Measurements from ENCODE around the gene PRTG. TPM values are rescaled to one million over a fixed set of nuclear protein-coding genes. Genes with fewer than 3 reads are reported as not detected.

Gene PRTG
- total and polyA plus RNA-seq, 10 of the 15 experiments (the other 5 are each of a cell fraction or from before 2014, with no cell fraction given): under 0.01 to 0.25 TPM; not detected in 8

- in situ Hi-C loops (cut with MboI) (loop anchor here (5.0 to 25.0 kb wide), 2 partner anchors 144 to 784 kb away; no protein-coding TSS in a partner anchor), intact Hi-C loops (cut with micrococcal nuclease; ENCODE audit: unreplicated experiment) (no loop called here)
- H3K4me2 ChIP-seq (ENCODE audit: control insufficient read depth, insufficient read depth): no peak overlapping the region
- DNase-seq (ENCODE audit: low read depth, low spot score) (no peak), ATAC-seq (no peak), FAIRE-seq (no peak)
- TF ChIP-seq ZNF274 (IDR thresholded peaks at IDR 0.05; ENCODE audit: insufficient read depth, insufficient read length): no peak
- H3K4me1 ChIP-seq (ENCODE audit: control insufficient read depth, insufficient read depth, low read length): no peaks in the 10 kb centered on the region
- 62% methylated on average over 3 of the region's 3 CpGs for whole genome bisulfite sequencing (ENCODE audit: insufficient coverage, insufficient replicate concordance, low lambda C conversion rate, missing lambda C conversion rate)
- no peak overlapping the region for H3K9ac ChIP-seq (ENCODE audit: control insufficient read depth, insufficient read depth, low read length)
- H3K27me3 ChIP-seq (replicated peaks in 1 of 2; ENCODE audit: control insufficient read depth in 2 of 2, insufficient read depth in 2 of 2, low read length in 1 of 2): no peaks in the 10 kb centered on the region
- H3K36me3 ChIP-seq (ENCODE audit: control insufficient read depth in 2 of 2, insufficient read depth in 2 of 2, low read length in 1 of 2): no peaks in the 10 kb centered on the region
- ChIA-PET CTCF (interaction anchor here (1.4 kb wide), 1 partner anchor 11 kb away, joined by 3 read pairs; no protein-coding TSS in a partner anchor), SMC1A (ENCODE audit: uncharacterized antibody, unreplicated experiment) (no interaction called here), POLR2A (no interaction called here), RAD21 (ENCODE audit: unreplicated experiment) (no interaction called here)
- H3K4me3 ChIP-seq: no peak overlapping the region
- no peaks in the 10 kb centered on the region for H3K9me3 ChIP-seq (replicated peaks; ENCODE audit: control insufficient read depth, insufficient read depth, low read length)
- H3K79me2 ChIP-seq (ENCODE audit: control insufficient read depth, insufficient read depth, low read length): no peaks in the 10 kb centered on the region
- no peak overlapping the region for H3K27ac ChIP-seq (ENCODE audit: control insufficient read depth, insufficient read depth)
- no TSS peak for BruUV-seq (replicated peaks)
- no peak overlapping the region for H2AFZ ChIP-seq (ENCODE audit: control insufficient read depth, low read depth, low read length)
- no peaks in the 10 kb centered on the region for H4K20me1 ChIP-seq (ENCODE audit: control insufficient read depth, insufficient read depth)
Measured at GRCh38 chr15:55652909-55653495, 90.0 kb downstream of the PRTG start.

GRCh38 chr15:55652359-55652758 lies 90.6 kb downstream of the PRTG start:
- H3K27me3 ChIP-seq (replicated peaks in 1 of 2; ENCODE audit: control insufficient read depth in 2 of 2, insufficient read depth in 2 of 2, low read length in 1 of 2): no peaks in the 10 kb centered on the region
- ChIA-PET SMC1A (ENCODE audit: uncharacterized antibody, unreplicated experiment) (no interaction called here), CTCF (interaction anchor here (1.0 to 1.4 kb wide), 3 partner anchors 8 to 16 kb away, joined by 3 read pairs; no protein-coding TSS in a partner anchor), RAD21 (ENCODE audit: unreplicated experiment) (no interaction called here), POLR2A (no interaction called here)
- 55% methylated on average over 7 of the region's 7 CpGs for WGBS (ENCODE audit: insufficient coverage, insufficient replicate concordance, low lambda C conversion rate, missing lambda C conversion rate)
- no peak overlapping the region for H3K4me2 ChIP-seq (ENCODE audit: control insufficient read depth, insufficient read depth)
- in situ Hi-C loops (cut with MboI) (loop anchor here (5.0 to 25.0 kb wide), 2 partner anchors 145 to 785 kb away; no protein-coding TSS in a partner anchor), intact Hi-C loops (cut with micrococcal nuclease; ENCODE audit: unreplicated experiment) (no loop called here)
- H4K20me1 ChIP-seq (ENCODE audit: control insufficient read depth, insufficient read depth): no peaks in the 10 kb centered on the region
- no peaks in the 10 kb centered on the region for H3K79me2 ChIP-seq (ENCODE audit: control insufficient read depth, insufficient read depth, low read length)
- no peaks in the 10 kb centered on the region for H3K4me1 ChIP-seq (ENCODE audit: control insufficient read depth, insufficient read depth, low read length)
- no peak for DNase-seq (ENCODE audit: low read depth, low spot score)
- BruUV-seq (replicated peaks): no TSS peak
- no peaks in the 10 kb centered on the region for H3K9me3 ChIP-seq (replicated peaks; ENCODE audit: control insufficient read depth, insufficient read depth, low read length)
- no peak overlapping the region for H3K9ac ChIP-seq (ENCODE audit: control insufficient read depth, insufficient read depth, low read length)
- TF ChIP-seq ZBED1 (IDR thresholded peaks at IDR 0.05; ENCODE audit: borderline replicate concordance) (no peak), MEF2B (IDR thresholded peaks at IDR 0.05; ENCODE audit: partially characterized antibody, poor library complexity, severe bottlenecking) (no peak), CREB1 (IDR thresholded peaks at IDR 0.05; ENCODE audit: low read depth) (no peak), ASH2L (IDR thresholded peaks at IDR 0.05; ENCODE audit: borderline replicate concordance, low read depth) (no peak), TCF12 (IDR thresholded peaks at IDR 0.05; ENCODE audit: low read depth, low read length) (no peak), SMAD5 (IDR thresholded peaks at IDR 0.05; ENCODE audit: low read depth) (no peak), POLR2A (IDR thresholded peaks at IDR 0.05; ENCODE audit: low read depth, low read length) (no peak), PRDM15 (CRISPR knock-in tag; IDR thresholded peaks at IDR 0.05) (no peak), NFIC (IDR thresholded peaks at IDR 0.05; ENCODE audit: low read depth, low read length) (no peak), HCFC1 (IDR thresholded peaks at IDR 0.05; ENCODE audit: low read length) (no peak), GATAD2B (conservative IDR thresholded peaks at IDR 0.05; ENCODE audit: low read depth) (no peak)
- no peaks in the 10 kb centered on the region for H3K36me3 ChIP-seq (ENCODE audit: control insufficient read depth in 2 of 2, insufficient read depth in 2 of 2, low read length in 1 of 2)
- no peak overlapping the region for H2AFZ ChIP-seq (ENCODE audit: control insufficient read depth, low read depth, low read length)
- no peak for FAIRE-seq
- no peak overlapping the region for H3K4me3 ChIP-seq
- no peak overlapping the region for H3K27ac ChIP-seq (ENCODE audit: control insufficient read depth, insufficient read depth)
- ATAC-seq: no peak
